Measurements from ENCODE around the gene ITIH5.
"Not testable (repeated sequence)": the region's sequence is repeated elsewhere in the genome, so short reads cannot be mapped to it uniquely, and the experiment has no call there.

The ITIH5 gene

GRCh38 chr10:7666253-7667023 is at the start of gene ITIH5:
Gene ITIH5, minus strand, starts transcription at chr10:7666966. Its CDS starts 74 bp downstream, at chr10:7666892.
- DNase-seq (ENCODE audit: low read depth, low spot score): peak; percentile 24

GRCh38 chr10:7715515-7715914 is 48.7 kb upstream of the ITIH5 start:
- DNase-seq (ENCODE audit: low read depth, low spot score): no peak

- not testable (repeated sequence) for DNase-seq (ENCODE audit: low read depth, low spot score)
Observed at GRCh38 chr10:7711075-7711474, 44.3 kb upstream of the ITIH5 start.

- DNase-seq (ENCODE audit: low read depth, low spot score): no peak
Observed at GRCh38 chr10:7710446-7710845, 43.7 kb upstream of the ITIH5 start.

- DNase-seq (ENCODE audit: low read depth, low spot score): no peak
Observed at GRCh38 chr10:7708832-7709231, 42.1 kb upstream of the ITIH5 start.

GRCh38 chr10:7707858-7708622 is 41.3 kb upstream of the ITIH5 start:
- DNase-seq (ENCODE audit: low read depth, low spot score): no peak

GRCh38 chr10:7707102-7707501 is 40.3 kb upstream of the ITIH5 start:
- DNase-seq (ENCODE audit: low read depth, low spot score): no peak

GRCh38 chr10:7706534-7707073 is 39.8 kb upstream of the ITIH5 start:
- DNase-seq (ENCODE audit: low read depth, low spot score): no peak

GRCh38 chr10:7705341-7705740 is 38.6 kb upstream of the ITIH5 start:
- no peak for DNase-seq (ENCODE audit: low read depth, low spot score)

- no peak for DNase-seq (ENCODE audit: low read depth, low spot score)
Observed at GRCh38 chr10:7704071-7705016, 37.6 kb upstream of the ITIH5 start.

- no peak for DNase-seq (ENCODE audit: low read depth, low spot score)
Observed at GRCh38 chr10:7703140-7703539, 36.4 kb upstream of the ITIH5 start, which contains the start of gene ITIH2. Gene ITIH2, plus strand, starts transcription at chr10:7703316. Its CDS starts 119 bp downstream, at chr10:7703435.

GRCh38 chr10:7702288-7702812 is 35.6 kb upstream of the ITIH5 start:
- DNase-seq (ENCODE audit: low read depth, low spot score): no peak

- no peak for DNase-seq (ENCODE audit: low read depth, low spot score)
Observed at GRCh38 chr10:7701158-7701742, 34.5 kb upstream of the ITIH5 start.

GRCh38 chr10:7700577-7701125 is 33.9 kb upstream of the ITIH5 start:
- peak; percentile 37 for DNase-seq (ENCODE audit: low read depth, low spot score)

- no peak for DNase-seq (ENCODE audit: low read depth, low spot score)
Observed at GRCh38 chr10:7697426-7697825, 30.7 kb upstream of the ITIH5 start.

GRCh38 chr10:7696545-7696944 is 29.8 kb upstream of the ITIH5 start:
- DNase-seq (ENCODE audit: low read depth, low spot score): peak; percentile 92

- DNase-seq (ENCODE audit: low read depth, low spot score): not testable (repeated sequence)
Observed at GRCh38 chr10:7693194-7693593, 26.4 kb upstream of the ITIH5 start.

GRCh38 chr10:7692368-7692767 is 25.6 kb upstream of the ITIH5 start:
- DNase-seq (ENCODE audit: low read depth, low spot score): not testable (repeated sequence)

GRCh38 chr10:7690885-7691597 is 24.3 kb upstream of the ITIH5 start:
- not testable (repeated sequence) for DNase-seq (ENCODE audit: low read depth, low spot score)

GRCh38 chr10:7689591-7689990 is 22.8 kb upstream of the ITIH5 start:
- DNase-seq (ENCODE audit: low read depth, low spot score): no peak
